GDM1 (cell line): Measurements from ENCODE around the gene FOCAD.

Source experiments
- DNase-seq: peaks from one replicate; lab custom pipeline; 2025; lab: John Stamatoyannopoulos, UW

FOCAD gene

DNA sequence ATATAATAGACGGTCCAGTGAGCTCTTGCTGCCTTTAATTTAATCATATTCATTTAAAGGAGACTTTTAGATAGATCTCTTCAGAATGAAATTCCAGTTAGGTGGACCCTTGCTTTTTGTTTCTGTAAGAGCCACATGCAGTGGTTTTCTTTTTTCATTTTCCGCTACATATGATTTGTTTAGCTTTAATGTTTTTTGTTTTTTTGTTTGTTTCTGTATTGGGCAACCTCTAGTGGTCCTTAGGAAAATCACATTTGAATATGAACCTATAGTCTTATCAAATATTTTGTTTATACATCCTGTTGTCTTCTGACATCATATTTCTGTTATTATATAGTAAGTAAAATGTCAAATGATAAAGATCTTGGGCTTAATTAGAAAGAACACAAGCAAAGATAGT lies 196.6 kb downstream of the FOCAD start:
- no peak for DNase-seq

DNA sequence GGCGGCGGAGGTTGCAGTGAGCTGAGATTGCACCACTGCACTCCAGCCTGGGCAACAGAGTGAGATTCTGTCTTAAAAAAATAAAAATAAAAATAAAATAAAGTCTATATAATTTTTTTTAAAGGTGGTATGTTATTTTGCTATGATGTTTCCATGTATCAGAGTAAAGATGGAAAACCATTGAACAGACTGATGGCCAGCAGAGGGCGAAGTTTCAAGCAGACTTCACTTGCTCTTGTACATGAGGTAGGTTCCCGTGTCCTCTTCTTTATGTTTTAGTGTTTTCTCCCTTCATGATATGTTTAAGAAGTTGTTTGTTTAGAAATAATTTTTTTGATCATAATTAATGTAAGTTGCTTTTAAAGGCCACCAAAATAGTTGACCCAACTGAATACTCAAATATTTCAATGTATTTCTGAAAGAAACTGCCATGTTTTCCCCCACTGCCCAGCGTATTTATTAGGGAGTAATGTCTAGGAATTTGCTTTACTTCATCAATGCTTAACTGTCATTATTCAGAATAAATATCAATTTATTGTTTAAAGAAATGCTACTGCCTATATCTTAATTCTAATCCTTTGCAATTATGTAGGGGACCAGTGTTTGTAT lies 201.0 kb downstream of the FOCAD start:
- DNase-seq, result peak; percentile 27

DNA sequence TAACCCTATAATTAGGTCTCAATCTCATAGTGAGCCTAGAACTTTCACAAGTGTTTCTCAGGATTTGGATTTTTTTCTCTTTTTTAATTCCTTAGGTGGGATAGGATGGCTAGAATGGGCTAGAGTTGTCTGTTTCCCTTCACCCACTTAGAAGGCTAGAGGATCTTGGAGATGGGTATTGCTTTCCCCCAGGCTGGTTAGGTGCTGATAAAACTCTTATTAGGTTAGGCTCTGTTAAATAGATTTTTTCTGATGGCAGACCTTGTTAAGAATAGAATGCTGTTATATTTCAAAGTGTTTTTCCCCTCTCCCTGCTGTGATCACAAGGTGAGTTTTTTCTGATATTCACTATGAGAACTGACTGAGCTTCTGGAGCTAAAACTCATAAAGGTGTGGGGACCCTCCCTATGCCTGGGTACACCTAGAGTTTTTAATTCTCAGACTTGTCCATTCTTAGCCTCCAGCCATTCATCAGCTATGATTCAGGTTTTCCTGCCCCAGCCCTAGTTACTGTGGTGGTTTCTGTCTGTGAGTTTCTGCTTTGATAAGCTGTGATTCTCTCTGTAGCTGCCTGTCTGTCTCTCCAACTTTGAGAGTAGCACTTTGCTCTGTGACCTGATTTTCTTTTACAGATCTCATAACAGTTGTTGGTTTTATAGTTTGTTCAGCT lies 215.0 kb downstream of the FOCAD start:
- DNase-seq, result no peak

DNA sequence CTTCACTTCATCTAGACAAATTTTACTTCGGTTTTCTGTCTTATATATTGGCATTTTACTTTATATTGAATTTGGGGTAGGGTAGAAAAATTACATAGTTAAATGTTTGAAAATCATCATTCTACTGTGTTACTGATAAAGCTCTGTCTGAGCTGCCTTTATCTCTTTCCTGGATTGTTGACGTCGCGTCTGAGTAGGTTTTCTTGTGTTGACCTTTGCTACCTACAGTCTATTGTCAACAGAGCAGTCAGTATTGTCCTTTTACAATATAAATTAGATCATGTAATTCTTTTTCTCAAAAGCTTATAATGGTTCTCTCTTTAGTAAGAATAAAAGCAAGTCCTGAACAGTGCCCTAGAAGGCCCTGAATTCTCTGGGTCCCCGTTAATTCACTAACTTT lies 219.2 kb downstream of the FOCAD start:
- DNase-seq, result no peak

DNA sequence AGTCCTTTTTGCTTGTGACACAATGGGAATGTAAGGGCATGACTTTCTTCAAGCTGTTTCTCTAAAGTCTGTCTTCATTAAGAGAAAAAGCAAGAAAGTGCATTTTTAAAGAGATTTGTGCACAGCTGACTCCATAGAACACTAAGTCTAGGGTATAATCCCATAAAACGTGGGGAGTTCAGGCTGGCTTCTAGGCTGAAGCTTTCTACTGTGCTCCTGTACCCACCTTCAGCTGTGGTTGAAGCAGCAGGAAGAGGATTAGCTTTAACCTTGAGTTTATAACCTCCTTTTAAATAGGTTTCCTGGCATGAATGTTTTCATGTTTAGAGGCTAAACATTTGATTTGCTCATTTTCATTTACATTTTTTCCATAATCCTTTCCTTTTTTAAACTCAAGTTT lies 220.9 kb downstream of the FOCAD start:
- no peak for DNase-seq

DNA sequence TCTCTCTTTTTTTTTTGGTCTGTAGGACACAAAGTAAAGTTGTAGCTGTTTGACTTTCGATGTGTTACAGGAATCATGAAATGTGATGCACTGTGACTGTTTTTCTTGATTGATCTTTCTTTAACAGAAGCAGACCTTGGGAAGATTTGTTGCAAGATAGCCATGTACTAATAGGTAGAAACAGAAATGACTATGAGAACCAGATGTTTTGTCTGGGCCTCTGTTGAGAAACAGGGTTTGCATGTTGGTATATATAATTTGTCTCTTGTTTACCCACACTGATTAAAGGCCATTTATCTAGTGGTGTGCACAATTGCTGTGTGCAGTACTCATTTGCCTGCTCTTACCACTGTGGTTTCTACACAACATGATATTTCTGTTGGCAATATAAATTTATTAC lies 222.3 kb downstream of the FOCAD start:
- DNase-seq, result no peak

DNA sequence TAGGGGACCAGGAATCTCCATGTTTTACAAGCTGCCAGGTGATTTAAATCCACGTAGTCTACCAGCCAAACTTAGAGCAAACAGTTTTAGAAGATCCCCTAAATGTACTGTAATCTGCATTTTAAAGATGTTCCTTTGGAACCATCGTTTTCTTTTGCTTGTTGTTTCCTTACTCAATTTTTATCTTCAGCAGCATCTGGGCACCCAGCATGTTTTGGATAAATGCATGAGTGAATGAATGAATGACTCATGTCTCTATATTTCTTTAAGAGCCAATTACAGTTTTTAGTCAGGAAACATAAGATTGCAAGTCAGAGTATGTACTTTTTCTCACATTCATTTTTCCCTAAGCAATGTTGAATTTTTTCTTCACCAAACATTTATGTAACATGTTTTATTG lies 224.4 kb downstream of the FOCAD start:
- DNase-seq, result no peak

DNA sequence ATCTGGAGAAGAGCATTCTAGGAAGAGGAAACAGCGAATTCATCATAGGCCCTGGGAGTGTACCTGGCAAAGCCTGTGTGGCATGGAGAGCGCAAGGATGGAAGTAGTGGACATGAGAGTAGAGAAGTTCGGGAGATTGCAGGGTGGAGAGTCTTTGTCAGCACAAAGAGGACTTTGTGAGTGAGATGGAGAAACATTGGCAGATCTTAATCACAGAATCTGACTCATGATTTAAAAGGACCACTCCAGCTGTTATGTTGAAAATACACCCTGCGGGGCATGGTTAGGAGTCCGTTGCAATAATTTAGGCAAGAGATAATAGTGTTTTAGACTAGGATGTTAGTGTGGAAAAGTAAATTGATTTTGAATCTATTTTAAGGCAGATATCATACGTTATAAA lies 230.5 kb downstream of the FOCAD start:
- DNase-seq, result no peak

DNA sequence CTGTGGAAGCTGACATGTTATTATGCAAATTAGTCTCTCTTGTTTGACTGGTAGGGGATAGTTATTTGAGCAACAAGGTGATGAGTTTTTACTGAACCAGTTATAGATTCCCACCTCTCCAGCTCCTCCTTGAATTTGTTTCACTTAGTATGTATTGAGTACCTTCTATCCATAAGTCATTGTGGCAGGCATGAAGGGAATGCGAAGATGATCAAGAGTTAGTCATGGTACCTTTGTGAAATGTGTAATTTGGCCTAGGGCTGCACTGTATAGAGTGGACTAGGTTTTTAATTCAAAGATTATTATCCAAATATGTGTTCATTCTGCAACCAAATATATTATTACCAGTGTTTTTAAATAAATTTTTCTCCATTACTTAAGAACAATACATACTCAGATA lies 237.3 kb downstream of the FOCAD start:
- no peak for DNase-seq

DNA sequence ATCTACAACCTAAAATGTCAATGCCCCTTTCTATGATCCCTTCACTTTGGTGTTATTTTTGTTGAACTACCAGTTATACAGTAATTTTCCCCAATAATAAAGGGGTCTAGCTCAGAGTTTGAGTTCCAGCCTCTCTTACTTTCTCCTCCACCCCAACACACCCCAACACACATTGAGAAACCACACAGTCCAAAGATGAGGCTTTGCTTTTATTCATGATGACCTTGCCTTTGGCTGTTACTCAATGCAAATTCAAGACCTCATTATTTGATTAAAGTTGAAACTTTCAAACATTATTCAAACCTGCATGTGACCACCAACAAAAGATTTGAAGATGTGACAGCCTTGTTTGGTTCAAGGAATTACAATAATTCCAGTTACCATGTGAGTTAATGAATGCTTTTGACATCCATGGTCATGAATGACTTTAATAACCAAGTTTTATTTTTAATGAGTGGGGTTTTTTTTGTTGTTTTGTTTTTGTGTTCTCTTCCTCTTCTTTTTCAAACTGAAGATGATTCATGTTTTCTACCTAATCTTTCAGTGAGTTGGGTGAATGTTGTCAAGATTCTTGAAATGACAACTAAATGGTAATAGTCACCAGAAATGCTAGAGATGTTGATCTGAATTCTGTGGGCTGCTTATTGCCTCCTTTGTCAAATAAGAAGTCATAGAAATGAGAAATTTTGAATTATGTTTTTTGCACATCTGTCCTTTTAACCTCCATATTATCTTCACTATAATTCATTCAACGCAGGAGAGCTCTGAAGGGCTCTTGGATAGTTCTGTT lies 241.4 kb downstream of the FOCAD start:
- DNase-seq, result no peak

DNA sequence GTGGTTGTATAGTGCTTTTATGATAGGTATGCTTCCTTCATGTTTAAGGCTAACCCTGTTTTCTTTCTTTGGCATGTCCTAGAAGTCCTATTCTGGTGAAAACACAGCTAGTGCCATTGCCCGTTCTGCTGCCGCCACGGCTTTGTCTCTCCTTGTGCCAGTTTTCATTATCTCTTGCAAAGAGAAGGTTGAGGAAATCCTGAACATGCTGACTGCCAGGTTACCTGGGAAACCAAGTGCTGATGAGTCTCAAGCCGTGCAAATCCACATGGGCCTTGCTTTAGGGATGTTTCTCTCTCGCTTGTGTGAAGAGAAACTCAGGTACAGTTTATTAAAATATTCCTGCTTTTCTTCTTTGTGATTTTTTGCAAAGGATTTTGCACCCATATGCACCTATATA lies 245.2 kb downstream of the FOCAD start:
- DNase-seq, result no peak

DNA sequence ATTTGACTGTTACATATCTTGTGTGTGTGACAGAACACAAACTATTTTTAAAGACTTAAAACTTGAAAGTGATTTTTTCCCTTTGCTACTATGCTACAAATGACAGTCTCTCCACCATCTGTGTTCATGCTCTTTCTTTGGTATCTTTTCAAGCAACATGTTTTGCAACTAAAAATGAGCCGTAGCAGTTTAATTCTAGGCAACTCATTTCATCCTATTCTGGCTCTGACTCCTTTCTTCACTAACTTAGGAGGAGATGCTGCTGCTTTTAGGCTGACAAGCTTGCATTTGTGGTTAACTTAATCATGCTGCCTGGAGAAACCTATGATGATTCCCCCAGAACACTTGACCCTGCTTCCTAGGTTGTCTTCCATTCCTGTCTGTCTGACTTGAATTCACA lies 246.8 kb downstream of the FOCAD start:
- DNase-seq, result no peak

DNA sequence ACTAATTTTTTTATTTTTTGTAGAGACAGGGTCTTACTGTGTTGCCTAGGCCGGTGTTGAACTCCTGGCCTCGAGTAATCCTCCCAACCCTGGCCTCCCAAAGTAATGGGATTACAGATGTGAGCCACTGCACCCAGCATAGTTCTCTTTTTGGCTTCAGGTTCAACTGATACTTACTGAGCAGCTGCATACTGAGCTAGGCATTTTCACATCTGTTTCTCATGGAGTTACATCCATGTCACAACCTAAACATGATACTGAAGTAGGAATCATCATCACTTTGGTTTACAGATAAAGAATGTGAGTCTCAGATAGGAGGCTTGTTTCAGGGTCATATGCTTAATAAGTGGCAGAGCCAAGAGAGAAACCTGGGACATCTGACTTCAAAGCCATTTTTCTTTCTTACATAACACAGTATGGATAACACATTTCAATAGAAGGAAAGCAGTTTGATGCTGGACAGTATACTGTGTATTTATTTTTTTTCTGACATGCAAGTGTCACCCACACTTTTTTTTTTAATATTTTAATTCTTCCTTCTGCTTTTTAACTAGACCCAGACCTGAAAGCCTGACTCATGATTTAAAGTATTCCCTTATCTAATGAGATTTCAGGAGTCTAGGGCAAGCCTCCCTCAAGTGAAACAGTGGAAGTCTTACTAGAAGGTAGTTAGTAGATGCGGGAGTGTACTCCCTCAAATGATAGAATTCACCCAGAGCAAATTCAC lies 256.6 kb downstream of the FOCAD start:
- DNase-seq, result no peak

DNA sequence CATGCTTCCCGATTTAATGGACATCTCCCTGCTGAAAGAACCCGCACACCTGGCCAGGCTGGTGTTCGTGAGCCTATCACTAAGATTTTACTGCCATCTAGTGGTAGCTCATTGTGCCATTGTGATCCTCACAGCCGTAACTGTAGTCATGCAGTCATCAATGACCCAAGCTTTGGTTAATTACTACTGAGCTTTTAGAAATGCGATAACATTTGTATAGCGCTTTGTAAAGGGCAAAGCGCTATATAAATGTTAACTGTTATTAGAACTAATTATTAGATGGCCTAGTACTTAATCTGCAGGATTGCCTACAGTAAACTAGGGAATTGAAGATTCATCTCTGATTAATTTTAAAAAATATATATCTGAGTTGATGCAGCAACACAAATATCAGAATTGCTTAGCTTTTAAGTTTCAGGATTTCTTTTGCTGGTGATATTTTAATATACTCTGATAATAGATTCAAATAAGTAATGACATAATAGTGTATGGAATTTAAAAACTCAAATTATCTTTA lies 257.2 kb downstream of the FOCAD start:
- peak; percentile 51 for DNase-seq

DNA sequence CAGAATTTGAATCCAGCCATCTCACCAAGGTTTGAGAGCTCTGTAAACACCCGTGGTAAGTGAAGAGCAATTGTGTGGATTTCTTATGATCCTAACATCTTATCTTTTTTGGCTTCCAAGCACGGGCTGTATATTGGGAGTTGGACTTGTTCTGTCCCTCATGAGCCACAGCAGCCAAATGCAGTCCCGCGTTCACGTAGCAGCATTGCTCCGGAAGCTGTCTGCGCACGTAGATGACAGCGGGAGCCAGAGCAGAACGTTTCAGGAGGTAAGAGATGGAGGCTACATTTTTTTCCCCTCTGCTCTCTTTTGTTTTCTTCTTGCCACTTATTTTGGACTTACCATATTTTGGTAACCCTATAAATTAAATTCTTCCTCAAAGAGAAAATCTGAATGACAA lies 260.4 kb downstream of the FOCAD start:
- DNase-seq, result no peak

DNA sequence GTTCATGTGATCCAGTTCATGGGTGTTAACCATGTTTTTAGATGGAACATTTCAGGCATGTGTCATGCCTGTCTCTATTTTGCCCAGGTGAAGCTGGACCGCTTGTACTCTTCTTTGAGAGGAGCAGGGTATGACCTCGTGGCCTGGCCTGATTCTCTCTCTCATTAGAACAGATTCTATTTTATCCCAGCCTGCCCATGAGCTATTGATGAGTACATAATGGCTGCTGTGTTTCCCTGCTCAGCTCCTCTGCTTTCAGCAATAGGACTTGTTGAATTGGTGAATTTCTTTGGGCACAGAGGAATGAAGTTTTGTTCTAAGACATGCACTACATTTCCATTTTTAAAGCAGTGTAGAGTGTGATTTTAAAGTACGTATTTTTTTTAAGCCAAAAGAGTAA lies 261.2 kb downstream of the FOCAD start:
- DNase-seq, result no peak

DNA sequence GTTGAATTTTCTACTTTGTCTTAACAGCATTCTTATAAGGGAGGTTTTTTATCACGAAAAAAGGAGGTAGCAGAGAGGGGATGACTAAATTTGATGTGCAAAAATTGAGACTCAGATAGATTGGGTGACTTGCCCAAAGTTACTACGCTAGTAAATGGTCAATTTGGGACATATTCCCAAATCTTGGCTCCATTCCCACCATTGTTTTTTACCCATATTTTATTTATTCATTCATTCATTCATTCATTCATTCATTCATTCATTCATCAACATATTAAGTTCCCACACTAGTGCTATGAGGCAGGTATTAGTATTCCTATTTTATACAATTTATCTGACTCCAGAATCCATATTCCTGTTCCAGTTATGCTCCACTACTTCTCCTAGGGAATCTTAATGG lies 261.8 kb downstream of the FOCAD start:
- DNase-seq, result no peak

DNA sequence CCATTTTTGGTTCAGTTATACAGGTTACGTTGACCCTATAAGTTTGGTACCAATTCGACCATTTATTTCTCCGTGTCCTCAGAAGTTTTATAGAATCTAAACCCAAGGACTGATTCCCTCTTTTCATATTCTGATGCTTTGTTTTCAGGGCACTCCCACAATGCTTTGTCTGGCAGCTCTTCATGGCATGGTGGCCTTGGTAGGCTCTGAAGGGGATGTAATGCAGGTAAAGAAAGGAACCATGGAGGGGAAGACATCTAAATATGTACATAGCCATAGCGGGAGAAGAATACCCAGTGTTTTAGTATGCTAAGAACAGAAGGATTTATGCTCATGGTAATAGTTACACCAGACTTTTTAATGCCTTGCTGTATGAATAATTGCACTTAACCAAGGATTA lies 264.6 kb downstream of the FOCAD start:
- DNase-seq, result no peak

DNA sequence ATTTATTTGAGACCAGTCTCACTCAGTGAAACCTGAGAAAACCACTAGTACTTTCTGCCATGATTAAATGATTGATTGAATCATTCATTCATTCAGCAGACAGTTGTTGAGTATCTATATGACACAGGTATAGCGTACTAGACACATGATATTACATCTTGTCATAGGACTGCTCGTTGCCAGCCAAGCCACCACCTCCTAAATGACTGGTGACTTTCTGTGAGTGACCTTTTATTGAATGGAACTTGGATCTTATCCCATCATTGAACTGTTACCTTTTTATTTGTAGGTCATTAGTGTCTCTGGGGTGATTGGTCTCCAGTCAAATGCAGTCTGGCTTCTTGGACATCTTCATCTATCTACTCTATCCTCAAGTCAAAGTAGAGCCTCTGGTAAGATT lies 266.6 kb downstream of the FOCAD start:
- no peak for DNase-seq

DNA sequence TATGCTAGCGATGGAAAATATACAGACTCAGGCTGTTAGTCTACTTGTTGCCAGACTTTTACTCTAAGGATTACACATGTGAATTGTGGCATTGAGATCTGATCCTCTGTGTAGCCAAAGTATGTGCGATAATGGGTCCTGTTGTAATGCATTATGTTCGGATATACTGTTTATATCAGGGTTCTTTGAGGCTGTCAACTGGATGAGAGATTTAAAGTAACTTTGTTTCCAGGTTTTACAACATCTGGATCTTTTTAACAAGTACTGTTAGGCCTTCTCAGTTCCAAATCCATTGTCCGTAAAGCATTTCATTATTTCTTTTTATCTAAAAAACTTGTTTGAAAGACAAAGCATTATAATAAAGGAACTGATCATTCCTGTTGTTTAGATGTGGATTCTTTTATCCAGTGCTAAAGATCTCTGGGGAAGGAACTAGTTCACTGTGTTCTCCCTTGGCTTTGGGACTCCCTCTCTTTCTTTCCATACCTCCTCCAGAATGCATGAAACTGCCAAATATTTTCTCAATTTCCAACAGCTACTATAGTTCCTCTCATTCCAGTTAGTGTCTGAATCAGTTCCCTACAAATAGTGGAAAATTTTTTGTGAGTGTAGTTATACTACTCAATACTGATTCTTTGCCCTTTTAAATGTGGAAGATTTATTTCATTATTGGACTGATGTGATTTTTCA lies 278.6 kb downstream of the FOCAD start:
- no peak for DNase-seq

DNA sequence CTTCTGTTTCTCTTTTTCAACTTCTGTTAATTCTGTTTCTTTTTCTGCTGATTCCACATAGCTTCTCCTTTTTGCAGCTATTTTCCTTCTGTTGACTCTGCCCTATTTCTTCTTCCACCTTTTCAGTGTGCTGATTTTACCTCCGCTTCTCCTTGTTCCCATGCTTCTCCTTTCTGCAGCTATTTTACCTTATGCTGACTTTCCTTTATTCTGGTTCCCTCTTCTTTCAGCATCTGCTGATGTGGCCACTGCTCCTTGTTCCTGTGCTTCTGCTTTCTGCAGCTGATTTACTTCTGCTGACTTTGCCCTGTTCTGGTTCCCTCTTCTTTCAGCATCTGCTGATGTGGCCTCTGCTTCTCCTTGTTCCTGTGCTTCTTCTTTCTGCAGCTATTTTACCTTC lies 288.6 kb downstream of the FOCAD start:
- no peak for DNase-seq
